HL-60 (cell line): Measurements from ENCODE around the gene APBB2.

Experiments
- DNase-seq, 2 experiments: peaks; one replicate each; pipeline ENCODE4 v3.0.0-alpha.2; 2010 to 2020; ENCODE audit warnings: low read depth in 1 of 2, low spot score in 1 of 2
- H3K27ac ChIP-seq: fragments of 250-450 bp; sonication (Bioruptor Pico); replicated peaks from 2 replicates; pipeline ENCODE4 v1.5.1; 2020; ENCODE audit warnings: mild to moderate bottlenecking, moderate library complexity
- H3K27me3 ChIP-seq: fragments of 250-450 bp; sonication (Bioruptor Pico); 2 replicates; pipeline ENCODE4 v1.5.1; 2021; ENCODE audit warnings: mild to moderate bottlenecking, moderate library complexity; ENCODE audit not compliant: insufficient read depth, poor library complexity, severe bottlenecking
- H3K4me3 ChIP-seq: replicated peaks from 2 replicates; pipeline ENCODE4 v1.5.1; 2011; ENCODE audit warnings: mild to moderate bottlenecking, control low read depth, low read length; ENCODE audit not compliant: insufficient read depth
- GABPA ChIP-seq: IDR thresholded peaks from 2 replicates; pipeline ENCODE4 v1.6.1; 2012; ENCODE audit warnings: low read depth
- POLR2AphosphoS5 ChIP-seq: IDR thresholded peaks from 2 replicates; pipeline ENCODE4 v1.6.1; 2012; ENCODE audit warnings: low read depth
- REST ChIP-seq: IDR thresholded peaks from 2 replicates; pipeline ENCODE4 v1.6.1; 2012; ENCODE audit warnings: low read depth; ENCODE audit not compliant: insufficient replicate concordance
- SPI1 ChIP-seq: IDR thresholded peaks from 2 replicates; pipeline ENCODE4 v1.6.1; 2012; ENCODE audit warnings: low read depth, mild to moderate bottlenecking, borderline replicate concordance
- TF ChIP-seq, protein P1 (sequence below): IDR thresholded peaks from one replicate; pipeline ENCODE4 v1.5.1; 2011; ENCODE audit warnings: low read length, control low read depth, inconsistent platforms; ENCODE audit not compliant: insufficient read depth

Gene APBB2

GRCh38 chr4:41079881-41080560 is 134.3 kb downstream of the APBB2 start:
- TF ChIP-seq, protein P1, sequence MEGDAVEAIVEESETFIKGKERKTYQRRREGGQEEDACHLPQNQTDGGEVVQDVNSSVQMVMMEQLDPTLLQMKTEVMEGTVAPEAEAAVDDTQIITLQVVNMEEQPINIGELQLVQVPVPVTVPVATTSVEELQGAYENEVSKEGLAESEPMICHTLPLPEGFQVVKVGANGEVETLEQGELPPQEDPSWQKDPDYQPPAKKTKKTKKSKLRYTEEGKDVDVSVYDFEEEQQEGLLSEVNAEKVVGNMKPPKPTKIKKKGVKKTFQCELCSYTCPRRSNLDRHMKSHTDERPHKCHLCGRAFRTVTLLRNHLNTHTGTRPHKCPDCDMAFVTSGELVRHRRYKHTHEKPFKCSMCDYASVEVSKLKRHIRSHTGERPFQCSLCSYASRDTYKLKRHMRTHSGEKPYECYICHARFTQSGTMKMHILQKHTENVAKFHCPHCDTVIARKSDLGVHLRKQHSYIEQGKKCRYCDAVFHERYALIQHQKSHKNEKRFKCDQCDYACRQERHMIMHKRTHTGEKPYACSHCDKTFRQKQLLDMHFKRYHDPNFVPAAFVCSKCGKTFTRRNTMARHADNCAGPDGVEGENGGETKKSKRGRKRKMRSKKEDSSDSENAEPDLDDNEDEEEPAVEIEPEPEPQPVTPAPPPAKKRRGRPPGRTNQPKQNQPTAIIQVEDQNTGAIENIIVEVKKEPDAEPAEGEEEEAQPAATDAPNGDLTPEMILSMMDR, result no peak
- TF ChIP-seq GABPA (no peak), REST (no peak)
- H3K27me3 ChIP-seq, result no peaks in the 10 kb centered on the region
- no peak overlapping the region for H3K4me3 ChIP-seq
- DNase-seq, result no peak
- H3K27ac ChIP-seq, result no peak overlapping the region

- no peak for DNase-seq
- no peak overlapping the region for H3K27ac ChIP-seq
- no peaks in the 10 kb centered on the region for H3K27me3 ChIP-seq
Observed at GRCh38 chr4:41077628-41078027, 136.7 kb downstream of the APBB2 start.

DNA sequence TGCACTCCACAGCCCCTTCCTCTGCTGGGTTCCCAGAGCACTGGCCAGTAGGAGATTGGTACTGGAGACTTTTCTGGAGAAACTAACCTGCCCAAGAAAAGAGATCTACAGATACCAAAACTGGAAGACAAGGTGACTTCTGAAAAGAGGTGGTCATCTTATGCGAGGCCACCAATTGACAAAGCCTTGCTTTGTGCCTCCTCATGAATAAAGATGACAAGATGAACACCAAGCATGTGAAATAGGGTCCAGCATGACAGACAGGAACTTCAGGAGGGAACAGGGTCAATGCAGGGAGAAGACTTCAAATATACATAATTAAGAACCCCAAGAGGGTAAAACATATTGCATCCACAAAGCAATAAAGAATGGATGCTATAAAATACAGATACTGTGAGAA is 137.9 kb downstream of the APBB2 start:
- Histone ChIP-seq H3K27ac (no peak overlapping the region), H3K27me3 (no peaks in the 10 kb centered on the region), H3K4me3 (no peak overlapping the region)
- DNase-seq, result no peak
- TF ChIP-seq SPI1, result no peak

More at GRCh38 chr4:41077628-41078027, 136.7 kb downstream of the APBB2 start:
- H3K4me3 ChIP-seq, result no peak overlapping the region
- no peak for TF ChIP-seq POLR2AphosphoS5
- no peak for TF ChIP-seq GABPA
- TF ChIP-seq, protein P1, result no peak
- TF ChIP-seq REST, result no peak
- no peak for TF ChIP-seq SPI1

DNA sequence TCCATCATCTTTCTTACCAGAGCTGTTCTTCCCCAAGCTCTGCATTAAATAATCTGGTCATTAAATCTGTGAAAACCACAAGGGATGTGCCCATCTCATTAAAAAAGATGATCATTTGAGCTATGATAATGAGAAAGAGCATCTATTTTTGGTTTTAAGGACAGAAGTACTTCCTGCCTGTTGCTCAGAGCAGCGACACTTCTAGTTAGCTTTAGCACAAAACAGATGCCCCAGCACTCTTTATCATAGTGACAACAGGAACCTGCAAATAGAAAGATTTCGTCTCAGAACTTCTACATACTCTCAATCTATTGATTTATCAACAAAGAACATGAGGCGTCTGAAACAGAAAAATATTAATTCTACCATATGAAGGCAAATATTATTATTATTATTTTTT is 140.1 kb downstream of the APBB2 start:
- Histone ChIP-seq H3K27ac (no peak overlapping the region), H3K27me3 (no peaks in the 10 kb centered on the region), H3K4me3 (no peak overlapping the region)
- DNase-seq, result no peak
- TF ChIP-seq POLR2AphosphoS5 (no peak), SPI1 (no peak), REST (no peak), GABPA (no peak)
- TF ChIP-seq, protein P1, result no peak
